GM18502 (cell line): ENCODE data around the gene LRRC31.

ENCODE experiments used
- ATAC-seq: cut with Tn5 transposase; IDR thresholded peaks from one replicate; pipeline ENCODE4 v1.9.1; 2021; ENCODE audit warnings: mild to moderate bottlenecking; ENCODE audit not compliant: unreplicated experiment, poor library complexity

LRRC31 gene

GRCh38 chr3:169869484-169870220, at the start of gene LRRC31:
TSS of gene LRRC31 (minus strand) at chr3:169869935. CDS start at chr3:169869807, 128 bp downstream.
- no peak for ATAC-seq

- no peak for ATAC-seq
Measured at GRCh38 chr3:169914321-169914720, 44.6 kb upstream of the LRRC31 start.

GRCh38 chr3:169913323-169913722, 43.6 kb upstream of the LRRC31 start:
- no peak for ATAC-seq

GRCh38 chr3:169911272-169911671, 41.5 kb upstream of the LRRC31 start, which contains the start of gene SAMD7:
TSS of gene SAMD7 (plus strand) at chr3:169911572. CDS start at chr3:169919499, 7,927 bp downstream.
- no peak for ATAC-seq

- ATAC-seq, result no peak
Measured at GRCh38 chr3:169907944-169908343, 38.2 kb upstream of the LRRC31 start.

- no peak for ATAC-seq
Measured at GRCh38 chr3:169907476-169907875, 37.7 kb upstream of the LRRC31 start.

GRCh38 chr3:169905404-169905803, 35.7 kb upstream of the LRRC31 start:
- ATAC-seq, result no peak

- ATAC-seq, result no peak
Measured at GRCh38 chr3:169901453-169901852, 31.7 kb upstream of the LRRC31 start.

GRCh38 chr3:169897284-169897683, 27.5 kb upstream of the LRRC31 start:
- no peak for ATAC-seq

GRCh38 chr3:169895072-169895471, 25.3 kb upstream of the LRRC31 start:
- ATAC-seq, result no peak

GRCh38 chr3:169894110-169894509, 24.4 kb upstream of the LRRC31 start:
- no peak for ATAC-seq

GRCh38 chr3:169891886-169892285, 22.2 kb upstream of the LRRC31 start:
- ATAC-seq, result no peak

- ATAC-seq, result no peak
Measured at GRCh38 chr3:169886671-169887070, 16.9 kb upstream of the LRRC31 start.

GRCh38 chr3:169880576-169881250, 11.0 kb upstream of the LRRC31 start:
- no peak for ATAC-seq

- ATAC-seq, result no peak
Measured at GRCh38 chr3:169879845-169880575, 10.3 kb upstream of the LRRC31 start.

- ATAC-seq, result no peak
Measured at GRCh38 chr3:169879013-169879557, 9.3 kb upstream of the LRRC31 start.

GRCh38 chr3:169871129-169871886, 1.6 kb upstream of the LRRC31 start:
- peak; percentile 65 for ATAC-seq

- no peak for ATAC-seq
Measured at GRCh38 chr3:169868369-169868768, 1.4 kb downstream of the LRRC31 start.

GRCh38 chr3:169867584-169868210, 2.0 kb downstream of the LRRC31 start:
- ATAC-seq, result no peak
